Endothelial cell of umbilical vein (primary cell): Measurements from ENCODE around the gene SH3PXD2A.

Experiments
- EZH2 ChIP-seq: IDR thresholded peaks from 2 replicates; pipeline ENCODE4 v1.6.1; 2012; ENCODE audit warnings: borderline replicate concordance, low read depth, mild to moderate bottlenecking, moderate library complexity, low read length, inconsistent platforms; ENCODE audit not compliant: severe bottlenecking
- FOS ChIP-seq: IDR thresholded peaks from 2 replicates; pipeline ENCODE4 v1.6.1; 2011; ENCODE audit warnings: mild to moderate bottlenecking, low read length, moderate library complexity, borderline replicate concordance; ENCODE audit not compliant: insufficient read depth
- JUN ChIP-seq: IDR thresholded peaks from 2 replicates; pipeline ENCODE4 v1.6.1; 2011; ENCODE audit warnings: borderline replicate concordance, low read depth; ENCODE audit not compliant: insufficient read length, insufficient read depth
- MYC ChIP-seq: IDR thresholded peaks from one replicate; pipeline ENCODE4 v1.6.1; 2011; ENCODE audit warnings: mild to moderate bottlenecking, low read depth, low read length
- POLR2A ChIP-seq: IDR thresholded peaks from 2 replicates; pipeline ENCODE4 v1.6.1; 2012; ENCODE audit warnings: low read depth, mild to moderate bottlenecking, control low read depth, low read length
- POLR2AphosphoS5 ChIP-seq: IDR thresholded peaks from 2 replicates; pipeline ENCODE4 v1.6.1; 2012; ENCODE audit warnings: low read depth, mild to moderate bottlenecking, control low read depth, low read length, moderate library complexity; ENCODE audit not compliant: insufficient read depth
- TF ChIP-seq, protein P1 (sequence below), 2 donors: IDR thresholded peaks; 1 replicate in 1 of 2; 2 replicates in 1 of 2; pipeline ENCODE4 v1.5.1; 2011; ENCODE audit warnings: low read length in 2 of 2, mild to moderate bottlenecking in 2 of 2, moderate library complexity in 2 of 2, control low read depth in 1 of 2, inconsistent platforms in 1 of 2, low read depth in 1 of 2; ENCODE audit not compliant: insufficient read depth in 1 of 2; ENCODE audit errors: extremely low read depth in 1 of 2
- TF ChIP-seq, protein P2 (sequence below): IDR thresholded peaks from 2 replicates; pipeline ENCODE4 v1.6.1; 2011; ENCODE audit not compliant: insufficient read depth, insufficient read length

DNA sequence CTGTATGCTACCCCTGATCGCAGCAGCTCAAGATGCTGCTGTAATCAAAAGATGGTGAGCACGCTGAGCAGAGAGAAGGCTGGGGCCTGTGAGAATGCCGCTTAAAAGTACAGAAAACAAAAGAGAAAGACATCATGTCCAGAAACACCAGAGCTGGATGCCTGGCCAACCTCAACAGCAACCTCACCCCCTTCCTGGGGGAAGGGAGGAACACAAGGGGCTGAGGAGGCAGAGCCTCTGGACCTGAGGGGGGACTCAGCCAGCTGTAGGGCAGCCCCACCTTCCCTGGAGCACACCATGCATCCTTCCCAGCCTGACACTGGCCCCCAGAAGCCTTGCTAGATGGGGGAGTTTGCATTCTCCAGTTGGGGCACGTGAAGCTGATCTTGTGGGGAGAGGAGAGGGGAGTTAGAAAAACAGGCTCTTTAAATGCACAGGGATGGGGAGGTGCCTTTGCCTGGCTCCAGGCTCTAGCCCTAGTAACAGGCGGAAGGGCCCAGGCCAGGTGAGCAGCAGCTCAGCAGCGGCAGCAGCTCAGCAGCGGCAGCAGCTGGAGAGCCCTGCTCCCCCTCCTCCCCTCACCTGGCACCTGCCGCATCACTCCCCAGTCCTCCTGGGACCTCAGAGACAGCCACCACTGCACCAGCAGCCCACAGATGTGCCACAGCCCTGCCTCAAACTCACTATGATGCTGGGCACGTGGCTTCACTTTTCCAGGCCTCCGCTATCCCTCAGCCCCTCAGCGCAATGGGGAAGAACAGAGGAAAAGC is 205.5 kb downstream of the SH3PXD2A start:
- TF ChIP-seq, protein P1, sequence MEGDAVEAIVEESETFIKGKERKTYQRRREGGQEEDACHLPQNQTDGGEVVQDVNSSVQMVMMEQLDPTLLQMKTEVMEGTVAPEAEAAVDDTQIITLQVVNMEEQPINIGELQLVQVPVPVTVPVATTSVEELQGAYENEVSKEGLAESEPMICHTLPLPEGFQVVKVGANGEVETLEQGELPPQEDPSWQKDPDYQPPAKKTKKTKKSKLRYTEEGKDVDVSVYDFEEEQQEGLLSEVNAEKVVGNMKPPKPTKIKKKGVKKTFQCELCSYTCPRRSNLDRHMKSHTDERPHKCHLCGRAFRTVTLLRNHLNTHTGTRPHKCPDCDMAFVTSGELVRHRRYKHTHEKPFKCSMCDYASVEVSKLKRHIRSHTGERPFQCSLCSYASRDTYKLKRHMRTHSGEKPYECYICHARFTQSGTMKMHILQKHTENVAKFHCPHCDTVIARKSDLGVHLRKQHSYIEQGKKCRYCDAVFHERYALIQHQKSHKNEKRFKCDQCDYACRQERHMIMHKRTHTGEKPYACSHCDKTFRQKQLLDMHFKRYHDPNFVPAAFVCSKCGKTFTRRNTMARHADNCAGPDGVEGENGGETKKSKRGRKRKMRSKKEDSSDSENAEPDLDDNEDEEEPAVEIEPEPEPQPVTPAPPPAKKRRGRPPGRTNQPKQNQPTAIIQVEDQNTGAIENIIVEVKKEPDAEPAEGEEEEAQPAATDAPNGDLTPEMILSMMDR (IDR thresholded peaks at IDR 0.05; ENCODE audit: extremely low read depth in 1 of 2, insufficient read depth in 1 of 2, low read depth in 1 of 2, low read length in 2 of 2), result no peak
- TF ChIP-seq POLR2A (no peak), FOS (no peak), MYC (no peak), POLR2AphosphoS5 (no peak), EZH2 (no peak), JUN (no peak)
- TF ChIP-seq, protein P2, sequence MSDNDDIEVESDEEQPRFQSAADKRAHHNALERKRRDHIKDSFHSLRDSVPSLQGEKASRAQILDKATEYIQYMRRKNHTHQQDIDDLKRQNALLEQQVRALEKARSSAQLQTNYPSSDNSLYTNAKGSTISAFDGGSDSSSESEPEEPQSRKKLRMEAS, result no peak
